Fibroblast of lung (primary cell): ENCODE results near the gene TRPM7.

Experiments used
- EZH2 ChIP-seq: IDR thresholded peaks from 2 replicates; pipeline ENCODE4 v1.5.1; 2012; ENCODE audit warnings: low read length, control low read depth, mild to moderate bottlenecking; ENCODE audit errors: missing control alignments
- TF ChIP-seq, protein P1 (sequence below), 2 donors: IDR thresholded peaks in 1 of 2; conservative IDR thresholded peaks in 1 of 2; 1 replicate in 1 of 2; 2 replicates in 1 of 2; pipeline ENCODE4 v1.5.1; 2011 to 2012; ENCODE audit warnings: low read length in 2 of 2, control low read depth in 1 of 2, inconsistent platforms in 1 of 2, low read depth in 1 of 2, mild to moderate bottlenecking in 1 of 2

DNA sequence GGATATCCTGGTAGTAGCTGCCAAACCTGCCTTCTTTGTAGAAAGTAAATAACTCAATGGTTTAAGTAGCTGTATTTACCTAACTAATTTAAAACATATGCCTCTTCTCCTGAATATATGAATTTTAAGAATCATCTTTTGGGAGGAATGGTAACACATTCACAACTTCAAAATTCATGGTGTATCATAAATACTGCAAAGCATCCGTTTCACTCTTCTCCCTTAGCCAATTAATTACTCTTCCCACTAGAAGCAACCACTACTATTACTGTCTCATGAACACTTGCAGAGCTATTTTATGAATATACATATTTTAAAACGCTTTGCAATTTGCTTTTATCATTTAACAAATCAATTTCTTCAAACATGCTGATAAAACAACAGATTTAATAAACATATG is 81.1 kb downstream of the TRPM7 start:
- TF ChIP-seq, protein P1, sequence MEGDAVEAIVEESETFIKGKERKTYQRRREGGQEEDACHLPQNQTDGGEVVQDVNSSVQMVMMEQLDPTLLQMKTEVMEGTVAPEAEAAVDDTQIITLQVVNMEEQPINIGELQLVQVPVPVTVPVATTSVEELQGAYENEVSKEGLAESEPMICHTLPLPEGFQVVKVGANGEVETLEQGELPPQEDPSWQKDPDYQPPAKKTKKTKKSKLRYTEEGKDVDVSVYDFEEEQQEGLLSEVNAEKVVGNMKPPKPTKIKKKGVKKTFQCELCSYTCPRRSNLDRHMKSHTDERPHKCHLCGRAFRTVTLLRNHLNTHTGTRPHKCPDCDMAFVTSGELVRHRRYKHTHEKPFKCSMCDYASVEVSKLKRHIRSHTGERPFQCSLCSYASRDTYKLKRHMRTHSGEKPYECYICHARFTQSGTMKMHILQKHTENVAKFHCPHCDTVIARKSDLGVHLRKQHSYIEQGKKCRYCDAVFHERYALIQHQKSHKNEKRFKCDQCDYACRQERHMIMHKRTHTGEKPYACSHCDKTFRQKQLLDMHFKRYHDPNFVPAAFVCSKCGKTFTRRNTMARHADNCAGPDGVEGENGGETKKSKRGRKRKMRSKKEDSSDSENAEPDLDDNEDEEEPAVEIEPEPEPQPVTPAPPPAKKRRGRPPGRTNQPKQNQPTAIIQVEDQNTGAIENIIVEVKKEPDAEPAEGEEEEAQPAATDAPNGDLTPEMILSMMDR (conservative IDR thresholded peaks at IDR 0.05 in 1 of 2, IDR thresholded peaks at IDR 0.05 in 1 of 2; ENCODE audit: low read depth in 1 of 2, low read length in 2 of 2), result no peak
- no peak for TF ChIP-seq EZH2
